IMR-90 (cell line): ENCODE measurements around the gene CAMK2D.

Experiments
- CTCF ChIP-seq: conservative IDR thresholded peaks from 2 replicates; pipeline ENCODE4 v1.5.1; 2012; ENCODE audit warnings: mild to moderate bottlenecking, low read depth, low read length, improper control_type of control experiment
- MXI1 ChIP-seq: IDR thresholded peaks from 2 replicates; pipeline ENCODE4 v1.6.1; 2012; ENCODE audit warnings: low read depth, mild to moderate bottlenecking, low read length, moderate library complexity, borderline replicate concordance
- RFX5 ChIP-seq: IDR thresholded peaks from 2 replicates; pipeline ENCODE4 v1.8.0; 2012; ENCODE audit warnings: low read depth, mild to moderate bottlenecking, low read length, moderate library complexity

GRCh38 chr4:113657586-113658233 lies 103.8 kb downstream of the CAMK2D start:
- no peak for TF ChIP-seq CTCF
- TF ChIP-seq MXI1: no peak
- no peak for TF ChIP-seq RFX5
